NCI-H460 (cell line): ENCODE results near the gene TBK1. TPM values are rescaled to one million over a fixed set of nuclear protein-coding genes. Genes with fewer than 3 reads are reported as not detected.

Experiments
- DNase-seq: peaks from one replicate; pipeline ENCODE4 v3.0.0-alpha.2; 2016; ENCODE audit warnings: low read depth; ENCODE audit errors: extremely low read depth
- total RNA-seq: library from RNA; depleted of rRNA; stranded (reverse); fragments of >200 nt; shearing (Covaris generic); gene quantifications from 2 replicates; pipeline ENCODE4 v1.2.3, GENCODE V29; 2014

Gene TBK1
- total RNA-seq, 1 experiment from 2014 or later, result 61.1 TPM

DNA sequence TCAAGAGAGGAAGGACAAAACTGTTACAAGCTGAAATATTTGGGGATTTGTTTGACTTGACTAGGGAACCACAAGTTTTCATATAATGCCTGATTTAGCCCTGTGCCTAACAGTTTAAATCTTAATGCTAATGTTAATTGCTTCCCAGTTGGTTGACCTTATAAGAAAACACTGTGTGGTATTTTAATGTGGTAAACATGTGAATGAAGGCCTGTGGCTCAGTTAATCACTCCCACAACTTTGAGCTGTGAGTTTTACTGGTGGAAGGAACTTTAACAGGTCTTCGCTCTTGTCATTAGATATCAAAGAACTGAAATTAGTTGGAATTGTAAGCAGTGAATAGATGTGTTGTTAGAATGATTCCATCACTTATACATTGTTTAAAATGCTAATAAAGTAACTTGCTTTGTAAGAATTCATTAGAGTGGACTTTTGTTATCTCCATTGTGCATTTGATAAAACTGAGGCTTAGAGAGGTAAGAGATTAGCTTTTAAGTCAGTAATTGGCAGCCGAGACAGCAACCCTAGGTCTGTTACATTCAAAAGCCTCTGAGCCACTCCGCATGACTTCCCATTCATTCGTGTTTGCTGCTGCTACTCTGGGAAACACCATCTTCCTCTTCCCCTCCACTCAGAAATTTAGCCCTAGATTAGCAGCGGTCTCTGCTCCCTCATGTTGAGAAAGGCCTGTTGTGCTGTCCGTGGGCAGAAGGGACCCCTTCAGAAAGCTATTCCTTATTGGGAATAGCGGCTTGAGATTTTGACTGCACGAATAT, 1.0 kb upstream of the TBK1 start:
- no peak for DNase-seq

DNA sequence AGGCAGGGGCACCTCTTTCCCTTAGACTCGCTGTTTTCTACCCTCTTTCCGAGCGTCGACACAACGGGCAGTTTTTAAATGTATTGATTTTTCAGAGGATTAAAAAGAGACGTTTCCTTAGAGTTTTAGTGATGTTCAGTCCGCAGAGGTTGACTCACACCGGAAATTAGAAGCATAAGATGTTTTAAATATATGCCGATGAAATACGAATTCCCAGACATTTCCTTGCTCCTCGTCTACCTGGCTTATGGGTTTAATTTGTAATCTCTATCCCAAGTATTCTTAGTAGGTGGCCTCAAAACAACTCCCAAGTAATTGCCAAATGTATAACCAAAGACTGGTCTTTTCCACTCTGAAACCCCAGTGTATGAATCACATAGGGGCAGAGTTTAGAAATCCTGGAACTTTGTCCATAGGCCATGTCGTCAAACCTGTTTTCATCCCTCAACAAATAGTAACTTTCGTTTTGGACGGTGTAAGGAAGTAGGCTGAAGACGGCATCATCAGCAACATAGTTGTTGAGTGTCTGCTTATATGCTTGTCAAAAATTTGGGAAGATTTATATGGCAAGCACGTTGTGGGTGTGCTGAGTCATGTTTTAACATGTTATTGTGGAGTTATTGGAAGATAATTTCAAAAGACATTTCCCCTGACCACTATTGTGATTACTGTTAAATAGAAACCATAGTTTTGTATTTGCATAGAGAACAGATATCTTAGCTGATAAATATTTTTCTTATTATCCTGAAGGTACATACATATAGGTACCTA, 824 bp downstream of the TBK1 start:
- peak; percentile 46 for DNase-seq

DNA sequence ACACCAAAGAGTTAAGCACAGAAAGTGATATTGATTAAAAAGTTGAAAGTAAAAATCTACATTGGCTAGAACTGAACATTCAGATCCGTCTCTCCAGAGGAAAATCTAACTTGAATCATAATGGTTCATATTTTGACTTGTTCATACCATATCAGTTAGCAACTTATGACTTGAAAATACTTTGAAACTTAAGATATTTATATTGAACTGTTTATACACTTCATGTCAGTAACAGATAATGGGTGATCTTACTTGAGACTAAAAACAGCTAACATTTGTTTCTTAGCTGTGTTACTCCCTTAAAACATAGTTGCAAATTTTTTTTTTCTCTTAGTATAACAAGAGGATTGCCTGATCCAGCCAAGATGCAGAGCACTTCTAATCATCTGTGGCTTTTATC, 3.6 kb downstream of the TBK1 start:
- no peak for DNase-seq

DNA sequence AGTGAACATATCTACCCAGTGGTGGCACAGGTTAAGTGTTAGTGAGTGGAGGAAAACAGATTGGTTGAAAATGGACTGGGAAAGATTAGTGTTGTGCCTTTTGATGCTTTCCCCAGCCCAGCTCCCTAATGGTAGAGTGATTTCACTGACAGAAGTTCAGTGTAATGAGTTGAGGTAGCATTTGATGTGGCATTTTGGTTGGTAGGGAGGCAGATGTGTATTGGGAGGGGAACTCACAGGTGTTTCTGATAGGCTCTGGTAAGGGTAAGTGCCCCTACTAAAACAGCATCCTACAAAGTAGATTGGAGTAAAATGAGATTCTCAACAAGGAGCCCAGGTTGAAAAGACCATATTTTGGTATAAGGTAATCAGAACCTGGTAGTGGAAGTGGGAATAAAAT, 4.2 kb downstream of the TBK1 start:
- DNase-seq, result no peak

DNA sequence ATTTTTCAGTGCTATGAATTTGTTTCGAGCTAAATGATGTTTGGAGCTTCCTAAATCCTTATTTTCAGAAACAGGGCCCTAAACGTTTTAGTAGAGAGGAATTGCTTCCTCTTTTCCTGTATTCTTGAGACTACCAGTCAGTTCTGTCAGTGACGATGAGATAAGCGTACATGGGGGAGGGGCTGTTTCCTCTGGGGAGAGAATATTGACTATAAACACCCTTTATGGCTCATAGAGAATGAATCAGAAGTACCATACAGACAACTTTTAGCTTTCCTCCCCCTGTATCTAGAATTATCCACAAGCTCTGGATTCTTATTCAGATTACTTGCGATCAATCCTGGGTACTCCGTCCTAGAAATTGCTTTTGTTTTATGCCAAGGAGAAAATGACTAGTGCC, 5.1 kb downstream of the TBK1 start:
- DNase-seq, result no peak

GRCh38 chr12:64457466-64457865, 5.5 kb downstream of the TBK1 start:
- DNase-seq, result no peak

DNA sequence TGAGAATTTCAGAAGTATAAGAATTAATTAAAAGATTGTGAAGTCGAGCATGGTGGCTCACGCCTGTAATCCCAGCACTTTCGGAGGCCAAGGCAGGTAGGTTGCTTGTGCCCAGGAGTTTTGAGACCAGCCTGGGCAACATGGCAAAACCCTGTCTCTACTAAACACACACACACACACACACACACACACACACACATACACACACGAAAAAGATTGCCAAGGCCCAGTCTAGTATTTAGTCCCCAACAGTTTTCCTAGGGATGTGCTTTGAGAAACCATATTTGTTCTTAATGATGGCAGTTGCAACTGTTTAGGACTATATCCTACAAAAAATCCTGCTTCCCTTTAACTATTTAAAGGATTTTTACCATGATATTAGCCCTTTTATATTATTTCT, 6.0 kb downstream of the TBK1 start:
- DNase-seq, result no peak

DNA sequence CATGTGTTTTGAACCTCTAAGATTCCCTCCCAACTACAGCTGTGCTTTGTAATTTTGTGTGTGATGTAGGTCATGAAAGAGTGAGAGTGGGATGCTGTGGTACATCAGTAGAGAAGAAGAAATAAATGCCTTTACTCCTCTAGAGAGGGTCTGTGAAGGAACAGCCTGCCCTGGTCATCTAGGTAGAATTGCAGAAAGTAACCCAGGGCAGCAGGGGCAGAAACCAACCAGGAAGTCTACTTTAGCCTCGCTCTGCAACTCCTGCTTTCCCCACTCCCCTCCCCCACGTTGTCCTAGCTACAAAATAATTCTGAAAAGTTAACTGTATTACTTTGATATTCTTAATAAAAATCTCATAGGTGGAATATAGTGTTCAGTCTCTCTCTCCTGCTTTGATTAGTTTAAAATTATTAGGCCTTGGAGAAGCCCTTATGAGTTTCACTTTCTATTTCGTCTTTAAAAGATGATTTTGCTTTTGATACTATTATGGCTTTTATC, 7.5 kb downstream of the TBK1 start:
- DNase-seq, result no peak

DNA sequence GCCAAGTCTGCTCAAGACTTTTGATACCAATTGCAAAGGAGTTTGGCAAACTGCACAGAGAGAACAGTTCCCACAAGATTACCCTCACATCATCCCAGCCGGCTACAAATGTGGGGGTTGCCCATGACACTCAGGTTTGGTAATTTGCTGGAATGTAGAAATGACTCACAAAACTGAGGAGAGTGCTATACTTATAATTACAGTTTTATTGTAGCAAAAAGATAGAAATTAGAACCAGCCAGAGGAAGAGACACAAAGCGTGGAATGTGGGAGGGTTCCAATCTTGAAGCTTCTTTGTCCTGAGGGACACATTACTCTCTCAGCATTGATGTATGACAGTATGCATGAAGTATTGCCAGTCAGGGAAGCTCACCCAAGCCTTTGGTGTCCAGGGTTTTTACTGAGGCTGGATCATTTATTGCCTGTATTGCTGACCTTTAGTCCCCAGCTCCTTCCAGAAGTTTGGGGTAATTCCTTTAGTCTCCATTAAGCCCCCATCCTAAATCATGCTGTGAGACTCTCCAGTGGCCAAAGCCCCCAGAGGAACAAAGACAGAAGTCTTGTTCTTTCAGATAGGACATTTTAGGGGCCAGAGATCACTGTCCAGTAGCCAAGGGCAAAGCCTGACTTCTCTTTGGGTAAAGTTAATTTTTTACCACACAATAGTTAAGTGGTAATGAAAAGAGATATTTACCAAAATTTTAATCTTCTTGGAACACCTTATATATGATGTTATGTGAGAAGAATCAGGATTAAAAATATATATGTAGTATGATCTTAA, 9.9 kb downstream of the TBK1 start:
- no peak for DNase-seq

DNA sequence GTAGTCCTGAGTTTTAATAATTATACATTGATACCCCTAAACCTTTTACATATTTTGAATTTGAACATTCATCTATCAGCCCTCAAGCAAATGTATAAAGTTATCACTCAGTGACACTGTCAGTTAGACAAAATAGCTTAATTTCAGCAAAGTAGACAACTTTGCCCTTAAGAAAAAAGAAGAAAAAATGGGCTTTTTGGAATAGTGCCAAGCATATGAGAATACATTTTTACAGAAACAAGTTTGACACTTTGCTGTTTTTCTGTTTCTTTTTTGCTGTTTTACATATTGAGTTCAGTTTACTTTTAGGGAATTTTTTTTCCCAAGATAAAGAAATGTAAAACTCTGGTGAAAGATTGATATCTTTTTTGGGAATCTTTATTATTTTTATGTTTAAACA, 14.3 kb downstream of the TBK1 start:
- no peak for DNase-seq

GRCh38 chr12:64468966-64469365, 17.0 kb downstream of the TBK1 start:
- DNase-seq, result no peak

DNA sequence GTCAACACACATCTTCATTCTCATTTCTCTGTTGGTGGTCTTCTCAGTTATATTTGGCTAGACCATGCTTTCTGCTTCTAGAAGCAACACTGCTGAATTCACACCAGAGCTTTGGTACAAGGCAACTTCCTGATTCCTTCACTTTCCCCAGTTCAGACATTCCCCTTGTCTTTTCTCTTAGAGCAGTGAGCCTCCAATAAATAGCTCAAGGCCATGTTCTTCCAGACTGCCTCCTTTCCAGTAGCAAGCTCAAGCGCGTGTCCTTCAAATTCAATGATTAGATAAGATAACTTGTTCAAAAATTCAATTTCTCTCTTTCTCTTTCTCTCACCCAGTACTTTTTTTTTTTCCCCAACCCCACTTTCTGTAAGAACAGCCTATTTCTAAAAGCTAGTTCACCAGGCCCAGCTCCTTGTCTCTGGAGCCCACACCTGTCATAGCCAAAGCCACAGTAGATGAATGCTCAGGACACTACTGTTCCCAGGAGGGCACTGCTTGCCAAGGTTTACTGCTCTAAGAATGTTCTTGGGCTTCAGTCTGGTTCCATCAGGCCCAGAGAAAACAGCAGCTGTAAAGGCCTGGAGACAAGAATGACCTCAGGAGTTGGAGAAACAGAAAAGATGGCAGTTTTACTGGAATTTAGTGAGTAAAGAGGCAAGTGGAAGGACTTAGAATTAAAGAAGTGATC, 17.7 kb downstream of the TBK1 start:
- DNase-seq, result no peak

DNA sequence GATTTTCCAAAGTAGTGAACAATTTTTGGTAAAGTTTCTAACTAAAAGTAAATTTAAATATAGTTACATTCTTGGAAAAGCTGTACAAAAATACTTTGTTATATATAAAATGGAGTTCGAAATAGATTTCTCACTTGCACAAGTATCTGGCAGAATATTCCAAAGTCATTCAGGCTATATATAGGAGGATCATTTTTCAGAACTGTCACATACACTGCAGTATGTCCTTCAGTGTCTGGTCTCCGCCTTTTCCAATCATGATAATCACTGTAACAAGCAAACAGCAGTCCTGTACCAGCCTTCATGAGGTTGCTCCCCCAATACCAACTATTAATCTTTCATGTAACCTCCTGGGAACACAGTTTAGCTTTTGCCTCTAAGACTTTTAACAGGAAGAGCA, 18.6 kb downstream of the TBK1 start:
- no peak for DNase-seq

DNA sequence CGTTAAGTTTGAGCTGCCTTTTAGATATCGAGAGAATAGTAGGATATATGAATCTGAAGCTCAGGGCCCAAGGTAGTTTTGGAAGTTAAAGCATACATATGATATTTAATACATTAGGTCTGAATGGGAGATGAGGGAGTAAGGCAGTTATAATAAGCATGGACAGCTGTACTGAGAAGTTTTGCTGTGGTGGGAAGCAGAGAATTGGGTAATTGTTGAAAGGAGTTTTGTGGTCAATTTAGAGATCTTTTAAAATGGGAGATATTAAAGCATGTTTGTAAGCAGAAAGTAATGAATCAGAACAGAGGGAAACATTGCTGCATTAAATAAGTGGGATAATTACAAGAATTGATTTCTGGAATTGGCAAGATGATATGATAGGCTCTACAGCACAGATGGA, 21.3 kb downstream of the TBK1 start:
- no peak for DNase-seq

DNA sequence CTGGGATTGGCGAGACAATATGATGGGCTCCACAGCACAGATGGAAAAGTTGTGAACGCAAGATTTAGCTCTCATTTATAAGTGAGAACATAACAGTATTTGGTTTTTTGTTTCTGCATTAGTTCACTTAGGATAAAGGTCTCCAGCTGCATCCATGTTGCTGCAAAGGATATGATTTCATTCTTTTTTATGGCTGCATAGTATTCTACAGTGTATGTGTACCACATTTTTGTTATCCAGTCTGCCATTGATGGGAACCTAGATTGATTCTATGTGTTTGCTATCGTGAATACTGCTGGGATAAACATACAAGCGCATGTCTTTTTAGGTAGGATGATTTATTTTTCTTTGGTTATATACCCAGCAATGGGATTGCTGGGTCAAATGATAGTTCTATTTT, 23.6 kb downstream of the TBK1 start:
- no peak for DNase-seq

DNA sequence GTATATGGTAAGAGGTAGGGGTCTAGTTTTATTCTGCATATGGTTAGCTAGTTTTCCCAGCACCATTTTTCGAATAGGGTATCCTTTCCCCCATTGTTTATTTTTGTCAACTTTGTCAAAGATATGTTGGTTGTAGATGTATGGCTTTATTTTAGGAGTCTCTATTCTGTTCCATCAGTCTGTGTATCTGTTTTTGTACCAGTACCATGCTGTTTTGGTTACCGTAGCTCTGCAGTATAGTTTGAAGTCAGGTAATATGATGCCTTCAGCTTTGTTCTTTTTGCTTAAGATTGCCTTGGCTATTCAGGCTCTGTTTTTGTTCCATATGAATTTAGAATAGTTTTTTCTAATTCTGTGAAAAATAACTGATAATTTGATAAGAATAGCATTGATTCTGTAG, 24.9 kb downstream of the TBK1 start:
- DNase-seq, result no peak

DNA sequence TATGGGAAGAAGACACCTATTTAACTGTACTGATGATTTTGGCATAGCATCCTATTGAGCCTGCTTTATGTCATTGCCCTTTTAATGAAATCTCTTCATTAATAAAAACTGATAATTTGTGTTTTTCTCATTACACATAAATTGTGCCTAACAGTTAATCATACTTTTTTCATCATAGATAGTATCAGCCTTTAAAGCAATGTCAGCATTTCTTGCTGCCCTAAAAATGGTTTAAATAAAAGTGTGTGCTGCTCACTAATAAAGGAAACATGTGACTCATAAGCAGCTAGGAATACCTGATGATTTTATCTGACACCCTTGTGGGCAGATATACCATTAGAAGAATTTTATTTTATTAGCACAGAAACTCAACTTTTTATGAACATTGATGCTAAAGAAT, 26.7 kb downstream of the TBK1 start:
- no peak for DNase-seq

DNA sequence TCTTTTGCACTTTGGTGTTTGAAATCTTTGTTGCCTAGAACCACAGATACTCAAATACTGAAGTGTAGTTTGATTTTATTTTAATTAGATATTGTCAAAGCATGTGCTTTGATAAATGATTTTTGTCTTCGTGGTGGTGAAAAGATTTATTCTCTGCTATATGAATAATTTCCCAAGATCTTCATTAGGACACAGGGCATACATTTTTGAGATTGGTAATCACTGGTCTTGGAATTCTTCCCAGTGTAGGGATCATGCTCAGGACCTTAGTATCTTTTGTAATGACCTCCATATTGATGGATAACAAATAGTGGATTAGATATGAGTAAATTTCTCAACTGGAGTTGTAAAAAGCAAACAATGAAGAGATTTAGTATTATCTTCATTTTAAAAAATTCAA, 28.2 kb downstream of the TBK1 start:
- no peak for DNase-seq

GRCh38 chr12:64486657-64487056, 34.7 kb downstream of the TBK1 start:
- DNase-seq, result no peak

- DNase-seq, result no peak
Measured at GRCh38 chr12:64491718-64492117, 39.8 kb downstream of the TBK1 start.

GRCh38 chr12:64493513-64493912, 41.6 kb downstream of the TBK1 start:
- no peak for DNase-seq
